Transverse colon (tissue), 4 donors: Measurements from ENCODE around the gene RALGAPA2.

Source experiments
- CTCF ChIP-seq, 5 experiments: fragments of 200-600 bp in 3 of 5; fragments of 450-650 bp in 2 of 5; sonication (generic) in 3 of 5; IDR thresholded peaks; 1 replicate in 2 of 5; 2 replicates in 3 of 5; pipeline ENCODE4 v1.5.1; 2016 to 2017; ENCODE audit warnings: antibody characterized with exemption in 5 of 5, inconsistent platforms in 3 of 5, mild to moderate bottlenecking in 2 of 5, moderate library complexity in 1 of 5
- EP300 ChIP-seq: sonication (generic); formaldehyde crosslinking; IDR thresholded peaks from one replicate; pipeline ENCODE4 v1.6.1; 2017; ENCODE audit warnings: antibody characterized with exemption, low read depth
- POLR2A ChIP-seq: fragments of 450-650 bp; IDR thresholded peaks from one replicate; pipeline ENCODE4 v1.6.1; 2016; ENCODE audit warnings: antibody characterized with exemption, mild to moderate bottlenecking, moderate library complexity
- POLR2AphosphoS5 ChIP-seq, 3 donors: sonication (generic); formaldehyde crosslinking; IDR thresholded peaks; one replicate each; pipeline ENCODE4 v1.6.1; 2016; ENCODE audit warnings: antibody characterized with exemption in 3 of 3

GRCh38 chr20:20405623-20406022, 306.8 kb downstream of the RALGAPA2 start:
- no peak for TF ChIP-seq CTCF (IDR thresholded peaks at IDR 0.05)
- TF ChIP-seq POLR2A: no peak
- no peak for TF ChIP-seq POLR2AphosphoS5 (IDR thresholded peaks at IDR 0.05)
- no peak for TF ChIP-seq EP300
